ENCODE data around the gene COL11A1.
"Not testable (repeated sequence)": the region's sequence is repeated elsewhere in the genome, so short reads cannot be mapped to it uniquely, and the experiment has no call there.

The COL11A1 gene

DNA sequence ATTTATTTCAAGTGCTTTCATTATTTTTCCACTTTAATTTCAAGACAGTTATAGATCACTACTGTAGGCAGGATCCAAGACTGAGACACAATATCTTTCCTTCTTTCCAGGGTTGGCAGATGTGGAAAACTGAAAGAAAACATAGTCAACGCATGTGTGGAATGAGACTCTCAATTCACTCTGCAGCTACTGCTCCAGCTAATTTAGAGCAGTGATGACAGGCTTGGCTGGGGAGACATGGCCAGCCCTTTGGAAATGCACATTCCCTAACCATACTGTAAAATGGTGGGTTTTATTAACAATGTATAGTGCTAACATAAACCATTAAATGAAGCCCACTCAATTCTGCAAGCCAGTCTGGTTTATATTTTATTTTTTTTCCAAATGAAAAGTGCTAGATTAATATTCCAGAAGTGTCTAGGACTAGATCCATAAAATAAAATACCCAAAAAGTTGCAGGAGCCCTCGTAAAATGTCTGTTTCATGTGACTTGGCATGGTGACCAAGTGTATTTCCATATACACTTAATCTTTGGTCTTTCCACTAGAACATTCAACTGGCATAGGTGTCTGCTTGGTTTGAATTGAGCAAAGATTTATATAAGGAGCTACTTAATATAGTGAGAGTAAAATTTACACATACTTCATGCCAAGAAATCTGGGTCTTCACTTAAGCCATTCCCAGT, 32.9 kb downstream of the COL11A1 start:
- no peak for TF ChIP-seq CTCF (IDR thresholded peaks at IDR 0.05; ENCODE audit: extremely low read depth, missing control alignments)
- no peak for DNase-seq (ENCODE audit: low spot score)

- no peak for DNase-seq (ENCODE audit: low spot score)
- no peak for TF ChIP-seq CTCF (IDR thresholded peaks at IDR 0.05; ENCODE audit: extremely low read depth, missing control alignments)
Measured at GRCh38 chr1:103074224-103074623, 34.1 kb downstream of the COL11A1 start.

- no peak for TF ChIP-seq CTCF (IDR thresholded peaks at IDR 0.05; ENCODE audit: extremely low read depth, missing control alignments)
- no peak for DNase-seq (ENCODE audit: low spot score)
Measured at GRCh38 chr1:103069201-103069600, 39.1 kb downstream of the COL11A1 start.

GRCh38 chr1:103063921-103064320, 44.4 kb downstream of the COL11A1 start:
- DNase-seq (ENCODE audit: low spot score) = no peak
- TF ChIP-seq CTCF (IDR thresholded peaks at IDR 0.05; ENCODE audit: extremely low read depth, missing control alignments) = no peak

GRCh38 chr1:103058391-103058790, 49.9 kb downstream of the COL11A1 start:
- no peak for DNase-seq (ENCODE audit: low spot score)

GRCh38 chr1:103056423-103056822, 51.9 kb downstream of the COL11A1 start:
- no peak for DNase-seq (ENCODE audit: low spot score)
- TF ChIP-seq CTCF (IDR thresholded peaks at IDR 0.05; ENCODE audit: extremely low read depth, missing control alignments) = no peak

More at GRCh38 chr1:103058391-103058790, 49.9 kb downstream of the COL11A1 start:
- no peak for TF ChIP-seq CTCF (IDR thresholded peaks at IDR 0.05; ENCODE audit: extremely low read depth, missing control alignments)

DNA sequence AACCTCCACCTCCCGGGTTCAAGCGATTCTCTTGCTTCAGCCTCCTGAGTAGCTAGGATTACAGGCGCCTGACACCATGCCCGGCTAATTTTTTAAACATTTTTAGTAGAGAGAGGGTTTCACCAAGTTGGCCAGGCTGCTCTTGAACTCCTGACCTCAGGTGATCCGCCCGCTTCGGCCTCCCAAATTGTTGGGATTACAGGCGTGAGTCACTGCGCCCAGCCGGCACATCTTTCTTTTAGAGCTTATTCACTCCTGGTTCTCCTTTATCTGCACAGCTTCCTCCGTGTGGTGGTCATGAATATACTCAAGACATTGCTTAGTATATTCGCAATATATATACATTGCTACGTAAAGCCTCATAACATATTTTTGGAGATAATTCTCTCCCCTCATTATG, 80.2 kb downstream of the COL11A1 start:
- DNase-seq (ENCODE audit: low spot score) = not testable (repeated sequence)

DNA sequence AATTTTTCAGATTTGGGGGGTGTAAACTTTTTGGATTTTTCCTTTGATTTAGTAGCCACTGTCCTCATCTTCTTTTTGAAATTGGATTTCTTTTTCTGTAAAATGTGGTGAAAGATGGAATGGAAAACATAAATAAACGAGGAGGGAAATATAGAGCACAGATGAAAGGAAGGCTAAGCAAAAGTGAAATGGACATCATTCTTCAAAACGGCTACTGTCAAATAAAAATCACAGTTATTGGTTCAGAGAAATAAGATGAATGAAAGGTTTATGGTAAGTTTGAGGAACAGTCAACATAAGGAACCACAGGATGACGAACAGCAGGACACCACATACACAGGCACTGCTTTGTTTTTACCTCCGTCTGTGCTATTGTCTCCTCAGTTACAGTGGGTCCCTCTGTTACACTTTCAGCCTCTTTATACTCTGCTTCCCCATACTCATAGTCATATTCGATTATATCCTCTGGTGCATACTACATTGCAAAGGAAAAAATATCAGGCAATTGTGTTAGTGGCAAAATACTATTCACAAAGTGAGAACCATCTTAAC, 82.4 kb downstream of the COL11A1 start:
- DNase-seq (ENCODE audit: low spot score) = no peak

More for the DNA sequence above, 82.4 kb downstream of the COL11A1 start:
- no peak for TF ChIP-seq CTCF (IDR thresholded peaks at IDR 0.05; ENCODE audit: extremely low read depth, missing control alignments)
